HepG2 (cell line): ENCODE results near the gene GPD1. TPM values are rescaled to one million over a fixed set of nuclear protein-coding genes. Genes with fewer than 3 reads are reported as not detected.
"Not testable (repeated sequence)": the region's sequence is repeated elsewhere in the genome, so short reads cannot be mapped to it uniquely, and the experiment has no call there.

ENCODE experiments used
- ATAC-seq: fragments of 200-7000 bp; cut with Tn5 transposase; 3 replicates; pipeline ENCODE4 v1.9.1; 2020; ENCODE audit warnings: mild to moderate bottlenecking, moderate library complexity
- BruUV-seq: library from RNA; stranded (reverse); fragments of 400-500 nt; replicated peaks from 2 replicates; lab custom pipeline; 2021; lab: Mats Ljungman, UMichigan
- CTCF ChIA-PET: fragments of 300-600 bp; formaldehyde crosslinking; extraction: SDS; loops from one replicate; lab custom pipeline; 2021; ENCODE audit warnings: low total read pairs, inconsistent platforms, low intra/inter-chr PET ratio; lab: Yijun Ruan, JAX
- POLR2A ChIA-PET: fragments of 350-600 bp; sonication (Branson Sonifier 250); formaldehyde crosslinking; loops from one replicate; lab custom pipeline; 2020; ENCODE audit warnings: antibody characterized with exemption, inconsistent platforms; lab: Yijun Ruan, JAX
- DNase-seq: peaks from one replicate; pipeline ENCODE4 v3.0.0-alpha.2; 2015; ENCODE audit warnings: low spot score
- FAIRE-seq: peaks from 3 replicates; lab custom pipeline; 2011; peaks lifted over from hg19 to GRCh38; lab: Jason Lieb, UNC
- H2AFZ ChIP-seq: one replicate; pipeline ENCODE4 v1.6.1; 2011; ENCODE audit warnings: low read length, inconsistent platforms
- H3K27ac ChIP-seq: fragments of 300-600 bp; 3 replicates; pipeline ENCODE4 v1.8.0; 2011; ENCODE audit warnings: mixed run types, mild to moderate bottlenecking, mixed read lengths, low read length, inconsistent platforms; ENCODE audit not compliant: insufficient read depth; ENCODE audit errors: extremely low read length
- H3K27me3 ChIP-seq, 2 experiments: fragments of 200-600 bp in 1 of 2; 2 replicates in 1 of 2; 3 replicates in 1 of 2; pipeline versions ENCODE4 v1.6.0 to v1.8.0; 2011; ENCODE audit warnings: low read length in 2 of 2, mild to moderate bottlenecking in 2 of 2, moderate library complexity in 2 of 2, inconsistent platforms in 1 of 2; ENCODE audit not compliant: insufficient read depth in 2 of 2, control insufficient read depth in 1 of 2
- H3K36me3 ChIP-seq, 2 experiments: fragments of 200-600 bp in 1 of 2; replicated peaks in 1 of 2; 2 replicates in 1 of 2; 3 replicates in 1 of 2; pipeline versions ENCODE4 v1.5.1 to v1.8.0; 2011; ENCODE audit warnings: low read length in 2 of 2, inconsistent platforms in 1 of 2; ENCODE audit not compliant: insufficient read depth in 2 of 2, control insufficient read depth in 1 of 2
- H3K4me1 ChIP-seq: 2 replicates; pipeline ENCODE4 v1.5.1; 2012; ENCODE audit warnings: low read length, inconsistent platforms; ENCODE audit not compliant: insufficient read depth
- H3K4me2 ChIP-seq: 2 replicates; pipeline ENCODE4 v1.6.0; 2011; ENCODE audit warnings: low read depth, low read length, inconsistent platforms
- H3K4me3 ChIP-seq, 3 experiments: fragments of 200-600 bp in 1 of 3; sonication (generic), shearing (Covaris generic) in 1 of 3; replicated peaks in 1 of 3; 2 replicates each; pipeline ENCODE4 v1.5.1; 2011 to 2016; ENCODE audit warnings: low read length in 3 of 3, inconsistent platforms in 2 of 3, low read depth in 2 of 3, mild to moderate bottlenecking in 2 of 3, control low read depth in 1 of 3, mixed read lengths in 1 of 3; ENCODE audit not compliant: insufficient read depth in 1 of 3
- H3K79me2 ChIP-seq: one replicate; pipeline ENCODE4 v1.6.1; 2011; ENCODE audit warnings: low read length, inconsistent platforms; ENCODE audit not compliant: insufficient read depth
- H3K9ac ChIP-seq: 2 replicates; pipeline ENCODE4 v1.6.0; 2011; ENCODE audit warnings: mild to moderate bottlenecking, low read depth, low read length, inconsistent platforms; ENCODE audit not compliant: insufficient read depth
- H3K9me3 ChIP-seq: 2 replicates; pipeline ENCODE4 v1.5.1; 2012; ENCODE audit warnings: mild to moderate bottlenecking, low read length
- H4K20me1 ChIP-seq: 2 replicates; pipeline ENCODE4 v1.6.0; 2011; ENCODE audit warnings: inconsistent platforms, mild to moderate bottlenecking, low read length, moderate library complexity; ENCODE audit not compliant: insufficient read depth
- MAFF ChIP-seq: IDR thresholded peaks from 2 replicates; pipeline ENCODE4 v1.6.1; 2011; ENCODE audit warnings: low read depth, low read length, improper control_type of control experiment
- MAFK ChIP-seq, 2 experiments: IDR thresholded peaks in 1 of 2; conservative IDR thresholded peaks in 1 of 2; 2 replicates each; pipeline ENCODE4 v1.6.1; 2011; ENCODE audit warnings: improper control_type of control experiment in 2 of 2, low read length in 2 of 2
- SOX13 ChIP-seq, 3 experiments: fragments of 450-650 bp in 1 of 3; sonication (generic) in 1 of 3; formaldehyde crosslinking in 1 of 3; IDR thresholded peaks in 2 of 3; conservative IDR thresholded peaks in 1 of 3; 2 replicates each; pipeline versions ENCODE4 v1.5.0 to v1.6.1; 2016 to 2020; ENCODE audit warnings: antibody characterized with exemption in 1 of 3, mild to moderate bottlenecking in 1 of 3, missing compliant biosample characterization in 1 of 3, missing genetic modification reagents in 1 of 3, moderate library complexity in 1 of 3
- ZBTB8A ChIP-seq: sonication (generic); formaldehyde crosslinking; IDR thresholded peaks from 2 replicates; pipeline ENCODE4 v1.4.0; 2020; ENCODE audit warnings: mild to moderate bottlenecking, low read depth, missing genetic modification reagents, borderline replicate concordance
- ZNF737 ChIP-seq: sonication (generic); formaldehyde crosslinking; IDR thresholded peaks from 2 replicates; pipeline ENCODE4 v1.5.0; 2020; ENCODE audit warnings: missing genetic modification reagents, mild to moderate bottlenecking, borderline replicate concordance
- ZNF83 ChIP-seq: sonication (generic); formaldehyde crosslinking; IDR thresholded peaks from 2 replicates; pipeline ENCODE4 v1.4.0; 2020; ENCODE audit warnings: missing genetic modification reagents, mild to moderate bottlenecking, borderline replicate concordance
- ZSCAN31 ChIP-seq: sonication (generic); formaldehyde crosslinking; IDR thresholded peaks from 2 replicates; pipeline ENCODE4 v1.5.0; 2020; ENCODE audit warnings: low read depth, mild to moderate bottlenecking, missing genetic modification reagents
- WGBS: methylation state at CpG from one replicate; pipeline ENCODE4 v1.1.6; 2017; ENCODE audit warnings: low lambda C conversion rate; 5-methylcytosine and 5-hydroxymethylcytosine counted together
- in situ Hi-C: cut with HindIII; loops from 2 replicates; pipeline ENCODE4 v1.10.0; 2017; ENCODE audit warnings: low pct_unique_long_range_greater_than_20kb; ENCODE audit not compliant: extremely low pct_ligation_motif_present
- intact Hi-C: fragments of 100-400 bp; cut with micrococcal nuclease; formaldehyde crosslinking; loops from one replicate; pipeline ENCODE4 v1.10.0; 2022; ENCODE audit not compliant: unreplicated experiment
- polyA plus RNA-seq, 8 experiments: library from polyadenylated mRNA; depleted of rRNA in 3 of 8; stranded (reverse) in 7 of 8; unstranded in 1 of 8; fragments of >200 nt; fragmentation: Illumina TruSeq in 4 of 8; extraction: Trizol in 4 of 8; gene quantifications; 2 replicates each; pipeline versions ENCODE4 v1.2.1 to v1.2.3, GENCODE V29; 2011 to 2016; ENCODE audit warnings: low read depth in 4 of 8, missing spikeins in 1 of 8, mixed read lengths in 1 of 8; ENCODE audit not compliant: insufficient read depth in 1 of 8
- total RNA-seq, 5 experiments: library from RNA; depleted of rRNA; stranded (reverse); fragments of >200 nt; fragmentation: Illumina TruSeq; extraction: Trizol; gene quantifications; 2 replicates each; pipeline ENCODE4 v1.2.3, GENCODE V29; 2016; ENCODE audit warnings: low read depth in 1 of 5

Gene GPD1
- total and polyA plus RNA-seq, 2 of the 13 experiments (the other 11 are each of a cell fraction or from before 2014, with no cell fraction given): 3.7 to 30.6 TPM

- Histone ChIP-seq H3K27ac (no peak overlapping the region), H3K27me3 (no peaks in the 10 kb centered on the region), H3K9ac (no peak overlapping the region), H3K4me1 (no peaks in the 10 kb centered on the region), H3K4me2 (no peak overlapping the region), H3K4me3 (no peak overlapping the region), H4K20me1 (no peaks in the 10 kb centered on the region; the same call in 1 of the 2 replicates), H3K79me2 (peaks cover 12% of the 10 kb centered on the region), H3K9me3 (no peaks in the 10 kb centered on the region), H2AFZ (no peak overlapping the region), H3K36me3 (no peaks in the 10 kb centered on the region)
- TF ChIP-seq ZBTB8A: no peak
- no peak for TF ChIP-seq ZNF737 (CRISPR knock-in tag)
- TF ChIP-seq ZNF83 (CRISPR knock-in tag): no peak
- no peak for TF ChIP-seq ZSCAN31
- no peak for TF ChIP-seq SOX13 (IDR thresholded peaks at IDR 0.05)
- TF ChIP-seq SOX13 (CRISPR knock-in tag; conservative IDR thresholded peaks at IDR 0.05 in 1 of 2, IDR thresholded peaks at IDR 0.05 in 1 of 2): no peak
- 72% methylated on average over 1 of the region's 1 CpG for WGBS
- in situ Hi-C loops (no loop called here), intact Hi-C loops (no loop called here)
- ChIA-PET POLR2A (interaction anchor here (1.4 kb wide), 1 partner anchor 16 kb away, joined by 4 read pairs; the partner anchor contains the start of gene CERS5), CTCF (no interaction called here)
- TSS peak; percentile 37 for BruUV-seq
- DNase-seq: no peak
- no peak for ATAC-seq
- no peak for FAIRE-seq
Measured at GRCh38 chr12:50151047-50151687, 47.4 kb downstream of the GPD1 start.

GRCh38 chr12:50154947-50155346, 51.1 kb downstream of the GPD1 start:
- H3K27ac ChIP-seq, H3K4me3 ChIP-seq, in situ Hi-C loops, FAIRE-seq, H2AFZ ChIP-seq, H3K27me3 ChIP-seq, CTCF ChIA-PET, H3K9me3 ChIP-seq: not testable (repeated sequence)
- 92% methylated on average over 5 of the region's 5 CpGs for WGBS
- TF ChIP-seq MAFK (conservative IDR thresholded peaks at IDR 0.05 in 1 of 2, IDR thresholded peaks at IDR 0.05 in 1 of 2; ENCODE audit: low read length in 2 of 2): peak in 1 of 2 experiments; percentile 70; a peak in 3 of 4 replicates
- TF ChIP-seq MAFF: 0 out of 2 replicates have a peak, but pooled peaks have one; percentile 34
- TF ChIP-seq, all 625 proteins: peak for 2; not testable (repeated sequence) for 623
- H3K4me1 ChIP-seq, POLR2A ChIA-PET, H3K36me3 ChIP-seq, DNase-seq, intact Hi-C loops, H3K4me2 ChIP-seq, H4K20me1 ChIP-seq, ATAC-seq, H3K9ac ChIP-seq, BruUV-seq: not testable (repeated sequence)
- peaks cover 16% of the 10 kb centered on the region for H3K79me2 ChIP-seq
